Measurements from ENCODE around the gene RFX2. TPM values are rescaled to one million over a fixed set of nuclear protein-coding genes. Genes with fewer than 3 reads are reported as not detected.

The RFX2 gene
- total RNA-seq, 4 donors from 2014 or later = 25.5 to 49.9 (median 32.8) TPM

- no peaks in the 10 kb centered on the region for H3K9me3 ChIP-seq
- no peak for DNase-seq (ENCODE audit: extremely low spot score)
- no peaks in the 10 kb centered on the region for H3K27me3 ChIP-seq
- no peaks in the 10 kb centered on the region for H3K36me3 ChIP-seq
- H3K4me1 ChIP-seq = peaks cover 9 to 24% (median 19%) of the 10 kb centered on the region in 4 donors
- no peak for TF ChIP-seq POLR2AphosphoS5 (IDR thresholded peaks at IDR 0.05)
- TF ChIP-seq POLR2A (IDR thresholded peaks at IDR 0.05; ENCODE audit: low read depth) = no peak
- no peak for TF ChIP-seq CTCF (IDR thresholded peaks at IDR 0.05)
- WGBS = 69% methylated on average over 3 of the region's 4 CpGs
- intact Hi-C loops (cut with DNase I) = no loop called here
- H3K4me3 ChIP-seq = no peak overlapping the region
- no peak overlapping the region for H3K27ac ChIP-seq (replicated peaks in 1 of 4)
Measured at GRCh38 chr19:5984600-5984999, 125.7 kb downstream of the RFX2 start.

GRCh38 chr19:5983367-5983955 lies 126.8 kb downstream of the RFX2 start:
- Histone ChIP-seq H3K36me3 (no peaks in the 10 kb centered on the region), H3K4me1 (peaks cover 20 to 35% (median 30%) of the 10 kb centered on the region in 4 donors), H3K9me3 (no peaks in the 10 kb centered on the region), H3K27ac (replicated peaks in 1 of 4) (no peak overlapping the region), H3K4me3 (no peak overlapping the region), H3K27me3 (no peaks in the 10 kb centered on the region)
- no peak for DNase-seq (ENCODE audit: extremely low spot score)
- 71% methylated on average over 14 of the region's 14 CpGs for WGBS
- intact Hi-C loops (cut with DNase I) = no loop called here
- TF ChIP-seq POLR2AphosphoS5 (IDR thresholded peaks at IDR 0.05) (no peak), EP300 (IDR thresholded peaks at IDR 0.05) (no peak), CTCF (IDR thresholded peaks at IDR 0.05) (no peak), POLR2A (IDR thresholded peaks at IDR 0.05; ENCODE audit: low read depth) (no peak)

- Histone ChIP-seq H3K4me3 (peak overlapping the region; percentile 75 to 99 (median 94)), H3K27me3 (no peaks in the 10 kb centered on the region), H3K27ac (replicated peaks in 1 of 4) (peak overlapping the region; percentile 91 to 93 (median 92)), H3K36me3 (peaks cover 0 to 13% (median 8%) of the 10 kb centered on the region in 4 donors), H3K9me3 (no peaks in the 10 kb centered on the region), H3K4me1 (peaks cover 41 to 57% (median 55%) of the 10 kb centered on the region in 4 donors)
- intact Hi-C loops (cut with DNase I) = no loop called here
- 76% methylated on average over 7 of the region's 33 CpGs for WGBS
- no peak for DNase-seq (ENCODE audit: extremely low spot score)
- TF ChIP-seq POLR2A (IDR thresholded peaks at IDR 0.05; ENCODE audit: low read depth) (no peak), EP300 (IDR thresholded peaks at IDR 0.05) (no peak), POLR2AphosphoS5 (IDR thresholded peaks at IDR 0.05) (no peak), CTCF (IDR thresholded peaks at IDR 0.05) (no peak)
Measured at GRCh38 chr19:5978606-5979552, 131.4 kb downstream of the RFX2 start.

GRCh38 chr19:5977785-5978605 lies 132.3 kb downstream of the RFX2 start, which contains the start of gene RANBP3:
Gene RANBP3, minus strand, starts transcription at chr19:5978140. Its CDS starts 58 bp downstream, at chr19:5978082.
- peak; percentile 98 for DNase-seq (ENCODE audit: extremely low spot score)
- no peaks in the 10 kb centered on the region for H3K27me3 ChIP-seq
- peak within 1 kb of the TSS; percentile 91 to 93 (median 92) for H3K27ac ChIP-seq (replicated peaks in 1 of 4)
- H3K4me3 ChIP-seq = peak within 1 kb of the TSS; percentile 75 to 99 (median 94)
- 0% methylated on average over 36 of the region's 88 CpGs for WGBS
- no peaks in the 10 kb centered on the region for H3K9me3 ChIP-seq
- intact Hi-C loops (cut with DNase I) = no loop called here
- H3K4me1 ChIP-seq = peaks cover 41 to 66% (median 63%) of the 10 kb centered on the region in 4 donors
- peaks cover 0 to 21% (median 16%) of the 10 kb centered on the region in 4 donors for H3K36me3 ChIP-seq
- TF ChIP-seq EP300 (IDR thresholded peaks at IDR 0.05) (no peak), POLR2AphosphoS5 (IDR thresholded peaks at IDR 0.05) (peak; percentile 94 to 99), POLR2A (IDR thresholded peaks at IDR 0.05; ENCODE audit: low read depth) (peak; percentile 11), CTCF (IDR thresholded peaks at IDR 0.05) (peak in 1 of 3 experiments; percentile 43)
